Measurements from ENCODE around the gene FAM170B. TPM values are rescaled to one million over a fixed set of nuclear protein-coding genes. Genes with fewer than 3 reads are reported as not detected.

The FAM170B gene
- not detected in 3 replicates for total RNA-seq
- long read RNA-seq, result 0 reads

GRCh38 chr10:49133706-49134248 lies at the start of gene FAM170B:
TSS of gene FAM170B (minus strand) at chr10:49134021. CDS start at chr10:49133918, 103 bp downstream.
- no peak for TF ChIP-seq CTCF (IDR thresholded peaks at IDR 0.05)
- Mint-ChIP-seq H3K4me1 (ENCODE audit: low read depth) (peaks cover 9% of the 10 kb centered on the region), H3K9me3 (ENCODE audit: low read depth) (peaks cover 8% of the 10 kb centered on the region), H3K4me3 (ENCODE audit: unreplicated experiment) (no peak within 1 kb of the TSS), H3K27me3 (ENCODE audit: low read depth) (peaks cover 11% of the 10 kb centered on the region), H3K36me3 (ENCODE audit: low read depth) (no peaks in the 10 kb centered on the region), H3K27ac (ENCODE audit: unreplicated experiment) (no peak within 1 kb of the TSS)
- no peak for DNase-seq (ENCODE audit: low spot score)

- TF ChIP-seq CTCF (IDR thresholded peaks at IDR 0.05), result no peak
- Mint-ChIP-seq H3K27ac (ENCODE audit: unreplicated experiment) (no peak overlapping the region), H3K4me3 (ENCODE audit: unreplicated experiment) (no peak overlapping the region)
Observed at GRCh38 chr10:49182776-49183175, 49.0 kb upstream of the FAM170B start.

GRCh38 chr10:49180444-49180860 lies 46.6 kb upstream of the FAM170B start:
- Mint-ChIP-seq H3K27ac (ENCODE audit: unreplicated experiment) (no peak overlapping the region), H3K4me3 (ENCODE audit: unreplicated experiment) (no peak overlapping the region), H3K4me1 (ENCODE audit: low read depth) (peaks cover 6% of the 10 kb centered on the region), H3K36me3 (ENCODE audit: low read depth) (no peaks in the 10 kb centered on the region), H3K9me3 (ENCODE audit: low read depth) (no peaks in the 10 kb centered on the region), H3K27me3 (ENCODE audit: low read depth) (peaks cover 7% of the 10 kb centered on the region)
- no peak for DNase-seq (ENCODE audit: low spot score)
- no peak for TF ChIP-seq CTCF (IDR thresholded peaks at IDR 0.05)

More at GRCh38 chr10:49182776-49183175, 49.0 kb upstream of the FAM170B start:
- DNase-seq (ENCODE audit: low spot score), result no peak
- peaks cover 8% of the 10 kb centered on the region for H3K27me3 Mint-ChIP-seq (ENCODE audit: low read depth)
- H3K4me1 Mint-ChIP-seq (ENCODE audit: low read depth), result no peaks in the 10 kb centered on the region
- no peaks in the 10 kb centered on the region for H3K36me3 Mint-ChIP-seq (ENCODE audit: low read depth)
- no peaks in the 10 kb centered on the region for H3K9me3 Mint-ChIP-seq (ENCODE audit: low read depth)

GRCh38 chr10:49179699-49180443 lies 46.0 kb upstream of the FAM170B start:
- Mint-ChIP-seq H3K4me1 (ENCODE audit: low read depth) (peaks cover 6% of the 10 kb centered on the region), H3K27me3 (ENCODE audit: low read depth) (peaks cover 7% of the 10 kb centered on the region), H3K36me3 (ENCODE audit: low read depth) (no peaks in the 10 kb centered on the region), H3K9me3 (ENCODE audit: low read depth) (no peaks in the 10 kb centered on the region), H3K4me3 (ENCODE audit: unreplicated experiment) (no peak overlapping the region), H3K27ac (ENCODE audit: unreplicated experiment) (no peak overlapping the region)
- TF ChIP-seq CTCF (IDR thresholded peaks at IDR 0.05), result no peak
- DNase-seq (ENCODE audit: low spot score), result no peak

GRCh38 chr10:49178489-49179471 lies 45.0 kb upstream of the FAM170B start:
- DNase-seq (ENCODE audit: low spot score), result no peak
- no peaks in the 10 kb centered on the region for H3K9me3 Mint-ChIP-seq (ENCODE audit: low read depth)
- no peak overlapping the region for H3K4me3 Mint-ChIP-seq (ENCODE audit: unreplicated experiment)

More at GRCh38 chr10:49178489-49179471, 45.0 kb upstream of the FAM170B start:
- peaks cover 7% of the 10 kb centered on the region for H3K27me3 Mint-ChIP-seq (ENCODE audit: low read depth)
- no peaks in the 10 kb centered on the region for H3K36me3 Mint-ChIP-seq (ENCODE audit: low read depth)
- peaks cover 6% of the 10 kb centered on the region for H3K4me1 Mint-ChIP-seq (ENCODE audit: low read depth)
- no peak overlapping the region for H3K27ac Mint-ChIP-seq (ENCODE audit: unreplicated experiment)
- TF ChIP-seq CTCF (IDR thresholded peaks at IDR 0.05), result no peak
